HEK293T (cell line): ENCODE results near the gene PIK3R3.

Source experiments
- CTCF ChIA-PET: fragments of 350-600 bp; formaldehyde crosslinking; extraction: SDS; loops from one replicate; lab custom pipeline; 2021; ENCODE audit warnings: antibody characterized with exemption, inconsistent platforms; lab: Yijun Ruan, JAX
- POLR2A ChIA-PET: fragments of 350-600 bp; formaldehyde crosslinking; extraction: SDS; loops from one replicate; lab custom pipeline; 2020; ENCODE audit warnings: antibody characterized with exemption, inconsistent platforms; lab: Yijun Ruan, JAX
- DNase-seq: peaks from one replicate; pipeline ENCODE4 v3.0.0; 2012; ENCODE audit warnings: mixed read lengths; ENCODE audit errors: extremely low spot score
- ARNT ChIP-seq: fragments of 450-650 bp; IDR thresholded peaks from 2 replicates; pipeline ENCODE4 v1.6.1; 2017; ENCODE audit warnings: mild to moderate bottlenecking
- BHLHE40 ChIP-seq: fragments of 450-650 bp; IDR thresholded peaks from 2 replicates; pipeline ENCODE4 v1.6.1; 2016; ENCODE audit warnings: mild to moderate bottlenecking, moderate library complexity, borderline replicate concordance
- CTBP1 ChIP-seq: fragments of 450-650 bp; IDR thresholded peaks from 2 replicates; pipeline ENCODE4 v1.6.1; 2016; ENCODE audit warnings: borderline replicate concordance
- ELF4 ChIP-seq: fragments of 450-650 bp; IDR thresholded peaks from 2 replicates; pipeline ENCODE4 v1.6.1; 2017; ENCODE audit warnings: antibody characterized with exemption
- FOXA1 ChIP-seq: fragments of 450-650 bp; IDR thresholded peaks from 2 replicates; pipeline ENCODE4 v1.6.1; 2016; ENCODE audit warnings: mild to moderate bottlenecking
- FOXK2 ChIP-seq: fragments of 450-650 bp; IDR thresholded peaks from 2 replicates; pipeline ENCODE4 v1.6.1; 2016; ENCODE audit warnings: mild to moderate bottlenecking
- FOXM1 ChIP-seq: fragments of 450-650 bp; IDR thresholded peaks from 2 replicates; pipeline ENCODE4 v1.6.1; 2017; ENCODE audit warnings: mild to moderate bottlenecking, borderline replicate concordance
- HDGF ChIP-seq: fragments of 450-650 bp; IDR thresholded peaks from 2 replicates; pipeline ENCODE4 v1.6.1; 2017; ENCODE audit warnings: antibody characterized with exemption, borderline replicate concordance
- L3MBTL2 ChIP-seq: fragments of 450-650 bp; conservative IDR thresholded peaks from 2 replicates; pipeline ENCODE4 v1.6.1; 2016; ENCODE audit warnings: mild to moderate bottlenecking
- LEF1 ChIP-seq: fragments of 450-650 bp; IDR thresholded peaks from 2 replicates; pipeline ENCODE4 v1.6.1; 2017; ENCODE audit warnings: mild to moderate bottlenecking, borderline replicate concordance
- NFRKB ChIP-seq: fragments of 450-650 bp; IDR thresholded peaks from 2 replicates; pipeline ENCODE4 v1.6.1; 2016; ENCODE audit warnings: mild to moderate bottlenecking, moderate library complexity
- SP1 ChIP-seq: fragments of 450-650 bp; IDR thresholded peaks from 2 replicates; pipeline ENCODE4 v1.6.1; 2017
- SUZ12 ChIP-seq: fragments of 450-650 bp; IDR thresholded peaks from 2 replicates; pipeline ENCODE4 v1.6.1; 2016; ENCODE audit warnings: mild to moderate bottlenecking
- TARDBP ChIP-seq: fragments of 450-650 bp; IDR thresholded peaks from 2 replicates; pipeline ENCODE4 v1.6.1; 2016
- ZNF384 ChIP-seq: fragments of 450-650 bp; IDR thresholded peaks from 2 replicates; pipeline ENCODE4 v1.6.1; 2016
- TF ChIP-seq, protein P1 (sequence below): fragments of 450-650 bp; IDR thresholded peaks from 2 replicates; pipeline ENCODE4 v1.6.1; 2016

The PIK3R3 gene

DNA sequence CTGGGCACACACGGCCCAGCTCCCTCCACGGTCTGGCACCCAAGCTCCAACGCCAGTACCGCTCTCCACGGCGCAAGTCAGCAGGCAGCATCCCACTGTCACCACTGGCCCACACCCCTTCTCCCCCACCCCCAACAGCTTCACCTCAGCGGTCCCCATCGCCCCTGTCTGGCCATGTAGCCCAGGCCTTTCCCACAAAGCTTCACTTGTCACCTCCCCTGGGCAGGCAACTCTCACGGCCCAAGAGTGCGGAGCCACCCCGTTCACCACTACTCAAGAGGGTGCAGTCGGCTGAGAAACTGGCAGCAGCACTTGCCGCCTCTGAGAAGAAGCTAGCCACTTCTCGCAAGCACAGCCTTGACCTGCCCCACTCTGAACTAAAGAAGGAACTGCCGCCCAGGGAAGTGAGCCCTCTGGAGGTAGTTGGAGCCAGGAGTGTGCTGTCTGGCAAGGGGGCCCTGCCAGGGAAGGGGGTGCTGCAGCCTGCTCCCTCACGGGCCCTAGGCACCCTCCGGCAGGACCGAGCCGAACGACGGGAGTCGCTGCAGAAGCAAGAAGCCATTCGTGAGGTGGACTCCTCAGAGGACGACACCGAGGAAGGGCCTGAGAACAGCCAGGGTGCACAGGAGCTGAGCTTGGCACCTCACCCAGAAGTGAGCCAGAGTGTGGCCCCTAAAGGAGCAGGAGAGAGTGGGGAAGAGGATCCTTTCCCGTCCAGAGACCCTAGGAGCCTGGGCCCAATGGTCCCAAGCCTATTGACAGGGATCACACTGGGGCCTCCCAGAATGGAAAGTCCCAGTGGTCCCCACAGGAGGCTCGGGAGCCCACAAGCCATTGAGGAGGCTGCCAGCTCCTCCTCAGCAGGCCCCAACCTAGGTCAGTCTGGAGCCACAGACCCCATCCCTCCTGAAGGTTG, 97.6 kb downstream of the PIK3R3 start:
- TF ChIP-seq SP1 (no peak), FOXA1 (no peak), TARDBP (no peak), LEF1 (no peak), HDGF (no peak), L3MBTL2 (no peak), FOXK2 (no peak), NFRKB (no peak), ELF4 (no peak), FOXM1 (no peak), ZNF384 (no peak)
- TF ChIP-seq, protein P1, sequence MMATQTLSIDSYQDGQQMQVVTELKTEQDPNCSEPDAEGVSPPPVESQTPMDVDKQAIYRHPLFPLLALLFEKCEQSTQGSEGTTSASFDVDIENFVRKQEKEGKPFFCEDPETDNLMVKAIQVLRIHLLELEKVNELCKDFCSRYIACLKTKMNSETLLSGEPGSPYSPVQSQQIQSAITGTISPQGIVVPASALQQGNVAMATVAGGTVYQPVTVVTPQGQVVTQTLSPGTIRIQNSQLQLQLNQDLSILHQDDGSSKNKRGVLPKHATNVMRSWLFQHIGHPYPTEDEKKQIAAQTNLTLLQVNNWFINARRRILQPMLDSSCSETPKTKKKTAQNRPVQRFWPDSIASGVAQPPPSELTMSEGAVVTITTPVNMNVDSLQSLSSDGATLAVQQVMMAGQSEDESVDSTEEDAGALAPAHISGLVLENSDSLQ: no peak
- ChIA-PET CTCF (interaction anchor here (0.9 to 2.8 kb wide), 3 partner anchors 143 to 189 kb away, joined by 3 to 13 read pairs (median 8); no protein-coding TSS in a partner anchor), POLR2A (interaction anchor here (1.0 to 1.2 kb wide), 2 partner anchors 97 to 100 kb away, joined by 3 read pairs; partner anchors contain the start of gene PIK3R3)
- DNase-seq: no peak

DNA sequence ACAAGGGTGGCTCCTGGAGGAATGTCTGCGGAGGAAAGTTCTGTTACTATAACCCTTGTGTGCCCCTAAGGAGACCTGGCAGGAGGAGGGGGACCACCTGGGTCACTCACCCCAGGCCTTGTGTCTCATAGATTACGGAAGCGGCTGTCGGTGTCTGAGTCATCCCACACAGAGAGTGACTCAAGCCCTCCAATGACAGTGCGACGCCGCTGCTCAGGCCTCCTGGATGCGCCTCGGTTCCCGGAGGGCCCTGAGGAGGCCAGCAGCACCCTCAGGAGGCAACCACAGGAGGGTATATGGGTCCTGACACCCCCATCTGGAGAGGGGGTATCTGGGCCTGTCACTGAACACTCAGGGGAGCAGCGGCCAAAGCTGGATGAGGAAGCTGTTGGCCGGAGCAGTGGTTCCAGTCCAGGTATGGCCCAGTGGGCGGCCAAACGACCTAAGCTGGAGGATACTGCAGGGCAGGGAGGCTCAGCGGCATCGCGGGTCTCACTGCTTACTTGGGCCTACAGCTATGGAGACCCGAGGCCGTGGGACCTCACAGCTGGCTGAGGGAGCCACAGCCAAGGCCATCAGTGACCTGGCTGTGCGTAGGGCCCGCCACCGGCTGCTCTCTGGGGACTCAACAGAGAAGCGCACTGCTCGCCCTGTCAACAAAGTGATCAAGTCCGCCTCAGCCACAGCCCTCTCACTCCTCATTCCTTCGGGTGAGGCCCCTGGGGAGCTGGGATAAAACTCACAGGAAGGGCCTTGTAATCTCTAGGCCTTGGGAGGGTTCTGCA, 101.4 kb downstream of the PIK3R3 start:
- ChIA-PET CTCF (no interaction called here), POLR2A (no interaction called here)
- DNase-seq: no peak
- TF ChIP-seq CTBP1 (no peak), SUZ12 (no peak), SP1 (no peak), BHLHE40 (no peak), LEF1 (no peak), L3MBTL2 (no peak), NFRKB (no peak), ELF4 (no peak), FOXA1 (no peak), ARNT (no peak), HDGF (no peak), TARDBP (no peak), ZNF384 (no peak), FOXK2 (no peak), FOXM1 (no peak)
- TF ChIP-seq, protein P1: no peak

DNA sequence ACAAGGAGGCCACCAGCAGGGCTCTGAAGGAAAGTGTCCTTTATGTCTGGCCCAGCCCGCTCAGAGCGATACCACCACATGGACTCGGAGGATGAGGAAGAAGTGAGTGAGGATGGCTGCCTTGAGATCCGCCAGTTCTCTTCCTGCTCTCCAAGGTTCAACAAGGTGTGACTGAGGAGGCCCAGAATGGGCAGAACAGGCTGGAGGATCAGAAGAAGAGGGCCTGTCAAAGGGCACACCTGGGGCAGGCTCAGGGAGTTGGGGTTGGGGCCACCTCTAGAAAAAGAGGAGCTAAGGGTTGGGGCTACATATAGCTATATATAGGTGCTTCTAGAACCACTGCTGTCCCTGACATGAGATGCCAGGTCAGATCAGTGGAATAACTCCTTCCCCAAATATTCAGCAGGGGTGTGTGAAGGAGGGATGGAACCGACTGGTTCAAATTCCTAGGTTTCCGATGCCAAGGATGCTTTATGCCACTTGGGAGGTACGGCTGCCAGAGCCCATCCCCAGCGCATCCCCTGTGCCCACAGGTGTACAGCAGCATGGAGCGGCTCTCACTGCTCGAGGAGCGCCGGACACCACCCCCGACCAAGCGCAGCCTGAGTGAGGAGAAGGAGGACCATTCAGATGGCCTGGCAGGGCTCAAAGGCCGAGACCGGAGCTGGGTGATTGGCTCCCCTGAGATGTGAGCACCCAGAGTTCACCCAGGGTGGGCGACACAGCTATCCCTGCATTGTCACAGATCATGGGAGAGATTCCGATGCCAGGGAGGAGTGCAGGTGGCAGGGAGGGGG, 102.2 kb downstream of the PIK3R3 start:
- POLR2A ChIA-PET: no interaction called here
- CTCF ChIA-PET: no interaction called here
- TF ChIP-seq FOXK2 (no peak), ZNF384 (no peak), BHLHE40 (no peak), FOXA1 (no peak), ARNT (no peak), ELF4 (no peak)
- DNase-seq: no peak

DNA sequence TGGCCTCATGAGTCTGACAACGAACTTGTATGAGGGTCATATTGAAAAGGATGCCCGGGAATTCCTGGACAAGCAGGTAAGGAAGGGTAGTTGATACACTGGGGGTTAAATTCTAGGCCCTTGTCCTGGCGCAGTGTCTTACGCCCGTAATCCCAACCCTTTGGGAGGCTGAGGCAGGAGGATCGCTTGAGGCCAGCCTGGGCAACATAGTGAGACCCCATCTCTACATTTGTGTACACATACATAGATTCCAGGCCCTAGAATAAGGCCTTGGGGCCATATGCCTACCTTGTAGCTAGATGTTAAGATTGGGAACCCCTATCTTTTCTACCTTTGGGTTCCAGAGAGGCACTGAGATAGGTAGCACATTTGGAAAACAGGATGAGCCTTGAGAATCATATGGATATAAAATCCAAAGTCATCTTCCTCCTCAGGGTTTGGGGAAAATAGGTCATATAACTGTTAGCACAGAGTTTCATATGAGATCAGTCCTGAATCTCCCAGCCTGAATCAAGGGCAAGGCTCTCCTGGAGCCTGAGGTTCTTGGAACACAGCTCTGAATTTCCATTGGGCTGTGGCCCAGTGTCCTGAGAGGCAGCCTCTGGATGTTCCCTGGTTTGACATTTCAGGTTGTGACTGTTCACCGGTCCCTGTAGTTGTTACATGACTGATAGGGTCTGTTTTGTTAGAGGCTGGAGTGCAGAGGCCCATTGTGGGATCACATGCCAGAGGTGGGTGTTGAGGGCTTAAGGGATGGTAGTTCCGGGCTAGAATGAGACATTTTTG, 104.4 kb downstream of the PIK3R3 start:
- POLR2A ChIA-PET: no interaction called here
- no peak for TF ChIP-seq LEF1
- TF ChIP-seq FOXM1: no peak
- TF ChIP-seq, protein P1: no peak
- no peak for TF ChIP-seq L3MBTL2
- TF ChIP-seq NFRKB: no peak
- no peak for TF ChIP-seq CTBP1
- TF ChIP-seq ARNT: no peak
- no peak for TF ChIP-seq FOXK2
- no peak for TF ChIP-seq ZNF384
- no peak for TF ChIP-seq HDGF
- TF ChIP-seq BHLHE40: no peak
- no peak for TF ChIP-seq SP1
- TF ChIP-seq TARDBP: no peak
- TF ChIP-seq ELF4: no peak
- no peak for TF ChIP-seq SUZ12
- no peak for TF ChIP-seq FOXA1
- DNase-seq: no peak
- CTCF ChIA-PET: no interaction called here
